Esophagus squamous epithelium (tissue), 4 donors: ENCODE results near the gene LCOR.

Experiments
- POLR2A ChIP-seq, 4 donors: fragments of 450-650 bp; IDR thresholded peaks; one replicate each; pipeline ENCODE4 v1.6.1; 2017; ENCODE audit warnings: antibody characterized with exemption in 4 of 4, mild to moderate bottlenecking in 4 of 4, moderate library complexity in 3 of 4
- TF ChIP-seq, protein P1 (sequence below), 6 experiments: fragments of 450-650 bp in 4 of 6; fragments of 200-600 bp in 2 of 6; sonication (generic) in 2 of 6; IDR thresholded peaks; one replicate each; pipeline ENCODE4 v1.5.1; 2016 to 2019; ENCODE audit warnings: antibody characterized with exemption in 6 of 6, mild to moderate bottlenecking in 4 of 6, moderate library complexity in 4 of 6

DNA sequence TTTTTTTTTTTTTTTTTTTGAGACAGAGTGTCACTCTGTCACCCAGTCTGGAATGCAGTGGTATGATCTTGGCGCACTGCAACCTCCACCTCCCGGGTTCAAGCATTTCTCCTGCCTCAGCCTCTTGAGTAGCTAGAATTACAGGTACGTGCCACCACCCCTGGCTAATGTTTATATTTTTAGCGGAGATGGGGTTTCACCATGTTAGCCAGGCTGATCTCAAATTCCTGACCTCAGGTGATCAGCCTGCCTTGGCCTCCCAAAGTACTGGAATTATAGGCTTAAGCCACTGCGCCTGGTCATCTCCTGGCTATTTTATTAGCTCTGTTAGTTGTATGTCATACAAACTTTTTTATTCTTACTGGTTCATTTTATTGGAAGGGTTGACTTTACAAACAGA is 103.0 kb downstream of the LCOR start:
- no peak for TF ChIP-seq POLR2A (IDR thresholded peaks at IDR 0.05)
- TF ChIP-seq, protein P1, sequence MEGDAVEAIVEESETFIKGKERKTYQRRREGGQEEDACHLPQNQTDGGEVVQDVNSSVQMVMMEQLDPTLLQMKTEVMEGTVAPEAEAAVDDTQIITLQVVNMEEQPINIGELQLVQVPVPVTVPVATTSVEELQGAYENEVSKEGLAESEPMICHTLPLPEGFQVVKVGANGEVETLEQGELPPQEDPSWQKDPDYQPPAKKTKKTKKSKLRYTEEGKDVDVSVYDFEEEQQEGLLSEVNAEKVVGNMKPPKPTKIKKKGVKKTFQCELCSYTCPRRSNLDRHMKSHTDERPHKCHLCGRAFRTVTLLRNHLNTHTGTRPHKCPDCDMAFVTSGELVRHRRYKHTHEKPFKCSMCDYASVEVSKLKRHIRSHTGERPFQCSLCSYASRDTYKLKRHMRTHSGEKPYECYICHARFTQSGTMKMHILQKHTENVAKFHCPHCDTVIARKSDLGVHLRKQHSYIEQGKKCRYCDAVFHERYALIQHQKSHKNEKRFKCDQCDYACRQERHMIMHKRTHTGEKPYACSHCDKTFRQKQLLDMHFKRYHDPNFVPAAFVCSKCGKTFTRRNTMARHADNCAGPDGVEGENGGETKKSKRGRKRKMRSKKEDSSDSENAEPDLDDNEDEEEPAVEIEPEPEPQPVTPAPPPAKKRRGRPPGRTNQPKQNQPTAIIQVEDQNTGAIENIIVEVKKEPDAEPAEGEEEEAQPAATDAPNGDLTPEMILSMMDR (IDR thresholded peaks at IDR 0.05): no peak
